NCI-H187 (cell line): ENCODE measurements around the gene PPAT.
"Not testable (repeated sequence)": the region's sequence is repeated elsewhere in the genome, so short reads cannot be mapped to it uniquely, and the experiment has no call there.

Source experiments
- DNase-seq, 2 experiments: peaks; one replicate each; lab custom pipeline; 2025; lab: John Stamatoyannopoulos, UW

PPAT gene

GRCh38 chr4:56374956-56375355 lies 60.5 kb downstream of the PPAT start:
- DNase-seq, result no peak

GRCh38 chr4:56372774-56373173 lies 62.6 kb downstream of the PPAT start:
- DNase-seq, result no peak

GRCh38 chr4:56371426-56372220 lies 63.8 kb downstream of the PPAT start:
- DNase-seq, result no peak

GRCh38 chr4:56370377-56370776 lies 65.0 kb downstream of the PPAT start:
- DNase-seq, result no peak

- DNase-seq, result not testable (repeated sequence)
Observed at GRCh38 chr4:56362981-56363380, 72.4 kb downstream of the PPAT start.

- DNase-seq, result no peak
Observed at GRCh38 chr4:56360071-56360470, 75.3 kb downstream of the PPAT start.

- no peak for DNase-seq
Observed at GRCh38 chr4:56356650-56357049, 78.8 kb downstream of the PPAT start.

- DNase-seq, result no peak
Observed at GRCh38 chr4:56348576-56348975, 86.8 kb downstream of the PPAT start.

GRCh38 chr4:56345458-56345857 lies 90.0 kb downstream of the PPAT start:
- no peak for DNase-seq
